ENCODE data around the gene OBSCN.
A peak's percentile ranks its signal among the peaks of the same experiment; 100 is the strongest.

Gene OBSCN

DNA sequence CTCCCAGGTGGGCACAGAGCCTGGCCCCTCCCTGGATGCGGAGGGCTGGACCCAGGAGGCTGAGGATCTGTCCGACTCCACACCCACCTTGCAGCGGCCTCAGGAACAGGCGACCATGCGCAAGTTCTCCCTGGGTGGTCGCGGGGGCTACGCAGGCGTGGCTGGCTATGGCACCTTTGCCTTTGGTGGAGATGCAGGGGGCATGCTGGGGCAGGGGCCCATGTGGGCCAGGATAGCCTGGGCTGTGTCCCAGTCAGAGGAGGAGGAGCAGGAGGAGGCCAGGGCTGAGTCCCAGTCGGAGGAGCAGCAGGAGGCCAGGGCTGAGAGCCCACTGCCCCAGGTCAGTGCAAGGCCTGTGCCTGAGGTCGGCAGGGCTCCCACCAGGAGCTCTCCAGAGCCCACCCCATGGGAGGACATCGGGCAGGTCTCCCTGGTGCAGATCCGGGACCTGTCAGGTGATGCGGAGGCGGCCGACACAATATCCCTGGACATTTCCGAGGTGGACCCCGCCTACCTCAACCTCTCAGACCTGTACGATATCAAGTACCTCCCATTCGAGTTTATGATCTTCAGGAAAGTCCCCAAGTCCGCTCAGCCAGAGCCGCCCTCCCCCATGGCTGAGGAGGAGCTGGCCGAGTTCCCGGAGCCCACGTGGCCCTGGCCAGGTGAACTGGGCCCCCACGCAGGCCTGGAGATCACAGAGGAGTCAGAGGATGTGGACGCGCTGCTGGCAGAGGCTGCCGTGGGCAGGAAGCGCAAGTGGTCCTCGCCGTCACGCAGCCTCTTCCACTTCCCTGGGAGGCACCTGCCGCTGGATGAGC, 164.5 kb downstream of the OBSCN start:
- Histone ChIP-seq H3K27me3 (ENCODE audit: control insufficient read depth in 1 of 2, insufficient read depth in 1 of 2, low read length in 2 of 2) (peaks cover 3 to 61% of the 10 kb centered on the region in 2 experiments), H2BK12ac (ENCODE audit: low read length in 2 of 2) (no peak overlapping the region), H2AFZ (ENCODE audit: low read depth, low read length) (no peak overlapping the region), H3K23ac (ENCODE audit: low read length in 2 of 2) (no peak overlapping the region), H3K79me1 (replicated peaks; ENCODE audit: low read length, poor library complexity, severe bottlenecking) (no peaks in the 10 kb centered on the region), H3K9me3 (ENCODE audit: control insufficient read depth, low read length) (no peaks in the 10 kb centered on the region), H3K36me3 (ENCODE audit: control insufficient read depth in 1 of 2, insufficient read depth in 2 of 2, low read depth in 1 of 2, low read length in 2 of 2) (no peaks in the 10 kb centered on the region), H3K27ac (ENCODE audit: low read length, poor library complexity, severe bottlenecking) (no peak overlapping the region), H3K4me2 (ENCODE audit: low read length, poor library complexity, severe bottlenecking) (no peak overlapping the region), H3K18ac (ENCODE audit: low read depth in 1 of 2, low read length in 2 of 2) (no peak overlapping the region), H4K91ac (ENCODE audit: low read length) (no peak overlapping the region), H2BK15ac (ENCODE audit: low read depth, poor library complexity, severe bottlenecking) (no peak overlapping the region), H2BK120ac (ENCODE audit: low read depth, low read length) (no peak overlapping the region), H2AK5ac (ENCODE audit: low read length, severe bottlenecking) (no peak overlapping the region), H2BK5ac (ENCODE audit: low read depth, low read length, poor library complexity, severe bottlenecking) (no peak overlapping the region), H3K14ac (ENCODE audit: low read length in 2 of 2) (no peak overlapping the region), H3K4ac (ENCODE audit: low read depth in 1 of 2, low read length in 2 of 2) (no peak overlapping the region), H3K4me1 (ENCODE audit: control insufficient read depth, insufficient read depth, low read depth, low read length) (peaks cover 18% of the 10 kb centered on the region), H3K9ac (ENCODE audit: low read length) (no peak overlapping the region), H3K4me3 (ENCODE audit: insufficient read depth in 1 of 2, low read depth in 1 of 2, low read length in 2 of 2) (no peak overlapping the region), H4K8ac (ENCODE audit: low read length) (no peak overlapping the region)
- WGBS = 85% methylated on average over 34 of the region's 34 CpGs
- no peak for DNase-seq

DNA sequence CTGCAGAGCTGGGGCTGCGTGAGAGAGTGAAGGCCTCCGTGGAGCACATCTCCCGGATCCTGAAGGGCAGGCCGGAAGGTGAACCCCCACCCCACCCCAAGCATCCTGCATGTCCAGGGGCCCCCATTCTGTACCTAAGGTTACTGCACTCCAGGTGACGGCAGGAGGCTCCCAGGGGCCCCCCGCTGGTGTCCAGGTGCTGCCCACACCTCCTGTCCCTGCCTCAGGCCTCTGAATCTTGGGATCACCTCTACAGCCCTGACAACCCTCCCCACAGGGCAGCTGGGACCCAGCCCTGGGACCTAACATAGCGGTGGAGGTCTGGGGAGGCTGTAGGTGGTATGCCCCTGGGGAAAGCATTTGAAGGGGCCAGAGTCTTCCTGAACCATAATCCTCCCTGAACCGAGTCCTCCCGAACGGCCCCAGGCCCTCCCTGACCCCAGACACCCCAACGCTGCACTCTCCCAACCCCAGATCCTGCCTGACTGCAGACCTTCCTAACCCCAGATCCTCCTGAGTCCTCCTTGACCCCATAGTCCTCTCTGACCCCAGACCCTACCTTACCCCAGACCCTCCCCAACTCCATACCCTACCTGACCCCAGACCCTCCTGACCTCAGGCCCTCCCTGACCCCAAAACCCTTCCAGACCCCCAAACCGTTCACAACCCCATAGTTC, 165.3 kb downstream of the OBSCN start:
- no peak overlapping the region for H4K91ac ChIP-seq (ENCODE audit: low read length)
- no peak for DNase-seq
- no peak overlapping the region for H3K23ac ChIP-seq (ENCODE audit: low read length in 2 of 2)
- WGBS = 86% methylated on average over 10 of the region's 12 CpGs
- H3K4ac ChIP-seq (ENCODE audit: low read depth in 1 of 2, low read length in 2 of 2) = no peak overlapping the region
- H2BK15ac ChIP-seq (ENCODE audit: low read depth, poor library complexity, severe bottlenecking) = no peak overlapping the region
- H2BK120ac ChIP-seq (ENCODE audit: low read depth, low read length) = no peak overlapping the region
- no peak overlapping the region for H3K18ac ChIP-seq (ENCODE audit: low read depth in 1 of 2, low read length in 2 of 2)
- H3K79me1 ChIP-seq (replicated peaks; ENCODE audit: low read length, poor library complexity, severe bottlenecking) = no peaks in the 10 kb centered on the region
- no peak overlapping the region for H3K4me2 ChIP-seq (ENCODE audit: low read length, poor library complexity, severe bottlenecking)
- no peak overlapping the region for H3K9ac ChIP-seq (ENCODE audit: low read length)
- peaks cover 18% of the 10 kb centered on the region for H3K4me1 ChIP-seq (ENCODE audit: control insufficient read depth, insufficient read depth, low read depth, low read length)
- no peak overlapping the region for H2AFZ ChIP-seq (ENCODE audit: low read depth, low read length)
- H3K14ac ChIP-seq (ENCODE audit: low read length in 2 of 2) = no peak overlapping the region
- no peak overlapping the region for H2BK5ac ChIP-seq (ENCODE audit: low read depth, low read length, poor library complexity, severe bottlenecking)
- no peak overlapping the region for H4K8ac ChIP-seq (ENCODE audit: low read length)
- H2BK12ac ChIP-seq (ENCODE audit: low read length in 2 of 2) = no peak overlapping the region
- H2AK5ac ChIP-seq (ENCODE audit: low read length, severe bottlenecking) = no peak overlapping the region
- no peaks in the 10 kb centered on the region for H3K9me3 ChIP-seq (ENCODE audit: control insufficient read depth, low read length)
- no peak overlapping the region for H3K27ac ChIP-seq (ENCODE audit: low read length, poor library complexity, severe bottlenecking)
- H3K4me3 ChIP-seq (ENCODE audit: insufficient read depth in 1 of 2, low read depth in 1 of 2, low read length in 2 of 2) = no peak overlapping the region
- H3K36me3 ChIP-seq (ENCODE audit: control insufficient read depth in 1 of 2, insufficient read depth in 2 of 2, low read depth in 1 of 2, low read length in 2 of 2) = no peaks in the 10 kb centered on the region
- peaks cover 1 to 53% of the 10 kb centered on the region in 2 experiments for H3K27me3 ChIP-seq (ENCODE audit: control insufficient read depth in 1 of 2, insufficient read depth in 1 of 2, low read length in 2 of 2)

- H3K27ac ChIP-seq (ENCODE audit: low read length, poor library complexity, severe bottlenecking) = no peak overlapping the region
- no peak overlapping the region for H3K23ac ChIP-seq (ENCODE audit: low read length in 2 of 2)
- no peak overlapping the region for H3K14ac ChIP-seq (ENCODE audit: low read length in 2 of 2)
- no peak overlapping the region for H3K4me3 ChIP-seq (ENCODE audit: insufficient read depth in 1 of 2, low read depth in 1 of 2, low read length in 2 of 2)
- H3K4ac ChIP-seq (ENCODE audit: low read depth in 1 of 2, low read length in 2 of 2) = no peak overlapping the region
- H3K18ac ChIP-seq (ENCODE audit: low read depth in 1 of 2, low read length in 2 of 2) = no peak overlapping the region
- peak overlapping the region; percentile 35 for H4K91ac ChIP-seq (ENCODE audit: low read length)
- H3K4me1 ChIP-seq (ENCODE audit: control insufficient read depth, insufficient read depth, low read depth, low read length) = peaks cover 23% of the 10 kb centered on the region
- no peaks in the 10 kb centered on the region for H3K9me3 ChIP-seq (ENCODE audit: control insufficient read depth, low read length)
- H3K79me1 ChIP-seq (replicated peaks; ENCODE audit: low read length, poor library complexity, severe bottlenecking) = no peaks in the 10 kb centered on the region
- DNase-seq = no peak
- no peak overlapping the region for H2BK15ac ChIP-seq (ENCODE audit: low read depth, poor library complexity, severe bottlenecking)
- WGBS = 84% methylated on average over 11 of the region's 14 CpGs
- no peak overlapping the region for H2BK5ac ChIP-seq (ENCODE audit: low read depth, low read length, poor library complexity, severe bottlenecking)
- no peak overlapping the region for H4K8ac ChIP-seq (ENCODE audit: low read length)
- peaks cover 0 to 46% of the 10 kb centered on the region in 2 experiments for H3K27me3 ChIP-seq (ENCODE audit: control insufficient read depth in 1 of 2, insufficient read depth in 1 of 2, low read length in 2 of 2)
- H2AFZ ChIP-seq (ENCODE audit: low read depth, low read length) = no peak overlapping the region
- H2BK120ac ChIP-seq (ENCODE audit: low read depth, low read length) = no peak overlapping the region
- no peak overlapping the region for H3K4me2 ChIP-seq (ENCODE audit: low read length, poor library complexity, severe bottlenecking)
- no peak overlapping the region for H2BK12ac ChIP-seq (ENCODE audit: low read length in 2 of 2)
- no peaks in the 10 kb centered on the region for H3K36me3 ChIP-seq (ENCODE audit: control insufficient read depth in 1 of 2, insufficient read depth in 2 of 2, low read depth in 1 of 2, low read length in 2 of 2)
- no peak overlapping the region for H2AK5ac ChIP-seq (ENCODE audit: low read length, severe bottlenecking)
- H3K9ac ChIP-seq (ENCODE audit: low read length) = no peak overlapping the region
These were observed 166.1 kb downstream of the OBSCN start for GRCh38 chr1:228373681-228374571.
